SK-N-MC (cell line): ENCODE results near the gene ATOSB.
A peak's percentile ranks its signal among the peaks of the same experiment; 100 is the strongest.
"Not testable (repeated sequence)": the region's sequence is repeated elsewhere in the genome, so short reads cannot be mapped to it uniquely, and the experiment has no call there.

Experiments
- DNase-seq: peaks from one replicate; pipeline ENCODE4 v3.0.0-alpha.2; 2011; ENCODE audit warnings: low read depth, low spot score
- H3K27ac ChIP-seq: fragments of 200-600 bp; sonication (generic); 2 replicates; pipeline ENCODE4 v1.5.1; 2016; ENCODE audit warnings: mixed run types
- H3K36me3 ChIP-seq: fragments of 200-600 bp; sonication (generic); 2 replicates; pipeline ENCODE4 v1.6.1; 2017; ENCODE audit warnings: antibody characterized with exemption, low read length, mixed read lengths; ENCODE audit not compliant: insufficient read depth
- H3K4me3 ChIP-seq: fragments of 200-600 bp; sonication (generic); 2 replicates; pipeline ENCODE4 v1.5.1; 2016
- H3K9ac ChIP-seq: fragments of 200-600 bp; sonication (generic); 2 replicates; pipeline ENCODE4 v1.8.0; 2017; ENCODE audit warnings: mixed run types, mixed read lengths; ENCODE audit not compliant: insufficient read length
- H3K9me3 ChIP-seq: fragments of 200-600 bp; sonication (generic); 2 replicates; pipeline ENCODE4 v1.6.1; 2017; ENCODE audit warnings: low read depth, mild to moderate bottlenecking, antibody characterized with exemption, low read length, moderate library complexity, mixed read lengths
- EZH2 ChIP-seq: fragments of 200-600 bp; sonication (generic); IDR thresholded peaks from one replicate; pipeline ENCODE4 v1.6.1; 2017; ENCODE audit warnings: antibody characterized with exemption
- FOXP2 ChIP-seq: optimal IDR thresholded peaks from 2 replicates; pipeline ENCODE3; 2011; ENCODE audit warnings: mild to moderate bottlenecking, moderate library complexity; ENCODE audit not compliant: insufficient read depth; ENCODE audit errors: extremely low read length, control extremely low read depth
- POLR2AphosphoS5 ChIP-seq: IDR thresholded peaks from 2 replicates; pipeline ENCODE4 v1.6.1; 2012; ENCODE audit warnings: mild to moderate bottlenecking, low read depth, low read length, borderline replicate concordance

Gene ATOSB

DNA sequence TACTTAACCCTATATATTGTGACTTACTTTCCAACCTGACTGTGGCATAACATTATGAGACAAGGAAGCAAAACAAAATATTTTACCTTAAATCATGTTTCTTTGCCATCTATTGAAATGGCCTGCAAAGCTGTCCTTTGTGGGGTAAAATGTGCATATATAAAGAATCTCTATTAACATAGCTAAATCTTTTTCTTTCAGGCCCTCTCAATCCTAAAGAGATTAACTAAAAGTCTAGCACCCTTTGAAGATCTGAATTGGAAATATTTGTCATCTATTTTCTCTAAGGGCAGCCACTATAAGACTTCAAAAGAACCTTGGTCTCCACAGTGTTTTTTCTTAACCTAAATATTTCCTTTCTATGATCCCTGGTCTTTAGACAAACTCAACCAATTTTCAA lies 41.1 kb upstream of the ATOSB start:
- TF ChIP-seq FOXP2, result no peak
- DNase-seq, result no peak
- H3K9me3 ChIP-seq, result no peaks in the 10 kb centered on the region
- H3K27ac ChIP-seq, result no peak overlapping the region
- H3K36me3 ChIP-seq, result no peaks in the 10 kb centered on the region
- no peak overlapping the region for H3K9ac ChIP-seq
- no peak overlapping the region for H3K4me3 ChIP-seq

DNA sequence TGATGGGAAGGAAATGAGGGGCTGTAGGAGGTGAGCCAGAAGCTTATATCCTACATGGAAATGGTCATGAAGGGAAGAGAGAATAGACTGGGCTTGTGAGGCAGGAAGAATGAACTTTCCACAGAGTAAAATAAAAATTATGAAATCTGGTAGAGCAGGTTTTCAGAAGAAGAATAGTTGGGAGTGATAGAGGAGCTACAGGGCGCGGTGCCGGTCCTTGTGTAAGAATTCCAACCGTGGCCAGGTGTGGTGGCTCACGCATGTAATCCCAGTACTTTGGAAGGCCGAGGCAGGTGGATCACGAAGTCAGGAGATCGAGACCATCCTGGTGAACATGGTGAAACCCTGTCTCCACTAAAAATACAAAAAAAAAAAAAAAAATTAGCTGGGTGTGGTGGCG lies 37.3 kb upstream of the ATOSB start:
- Histone ChIP-seq H3K36me3 (no peaks in the 10 kb centered on the region), H3K4me3 (no peak overlapping the region), H3K9ac (no peak overlapping the region), H3K9me3 (no peaks in the 10 kb centered on the region), H3K27ac (no peak overlapping the region)
- DNase-seq, result no peak
- TF ChIP-seq EZH2, result no peak
- no peak for TF ChIP-seq POLR2AphosphoS5
- no peak for TF ChIP-seq FOXP2

DNA sequence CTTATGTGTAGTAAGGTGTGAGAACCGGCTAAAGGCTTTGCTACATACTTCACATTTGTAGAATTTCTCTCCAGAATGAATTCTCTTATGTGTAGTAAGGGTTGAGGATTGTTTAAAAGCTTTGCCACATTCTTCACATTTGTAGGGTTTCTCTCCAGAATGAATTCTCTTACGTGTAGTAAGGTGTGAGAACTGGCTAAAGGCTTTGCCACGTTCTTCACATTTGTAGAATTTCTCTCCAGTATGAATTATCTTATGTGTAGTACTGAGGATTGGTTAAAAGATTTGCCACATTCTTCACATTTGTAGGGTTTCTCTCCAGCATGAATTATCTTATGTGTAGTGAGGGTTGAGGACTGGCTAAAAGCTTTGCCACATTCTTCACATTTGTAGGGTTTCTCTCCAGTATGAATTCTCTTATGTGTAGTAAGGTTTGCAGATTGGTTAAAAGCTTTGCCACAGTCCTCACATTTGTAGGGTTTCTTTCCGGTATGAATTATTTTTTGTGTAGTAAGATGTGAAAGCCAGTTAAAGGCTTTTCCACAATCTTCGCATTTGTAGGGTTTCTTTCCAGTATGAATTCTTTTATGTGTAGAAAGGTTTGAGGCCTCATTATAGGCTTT lies 32.4 kb upstream of the ATOSB start:
- H3K4me3 ChIP-seq, DNase-seq, H3K9me3 ChIP-seq, H3K9ac ChIP-seq, H3K36me3 ChIP-seq, H3K27ac ChIP-seq: not testable (repeated sequence)

DNA sequence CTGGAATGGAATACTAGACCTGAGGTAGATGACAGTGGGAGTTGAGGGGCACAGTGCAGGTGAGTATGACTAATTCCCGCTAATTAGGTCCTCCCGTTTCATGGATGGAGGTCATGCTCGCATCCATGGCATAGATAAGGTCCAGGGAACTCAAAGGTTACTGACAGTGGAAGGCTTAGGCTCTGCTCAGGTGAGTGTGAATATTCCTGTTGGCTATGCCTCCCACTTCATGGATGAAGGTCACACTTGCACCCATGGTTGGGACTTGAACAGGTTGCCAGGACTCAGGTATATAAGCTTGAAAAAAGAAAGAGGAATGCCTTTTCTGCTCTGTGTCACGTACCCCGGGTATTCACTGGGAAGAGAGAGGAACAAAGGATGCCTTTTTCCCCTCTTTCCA lies 26.4 kb upstream of the ATOSB start:
- no peak for TF ChIP-seq EZH2
- TF ChIP-seq POLR2AphosphoS5, result no peak
- TF ChIP-seq FOXP2, result no peak
- H3K9ac ChIP-seq, result no peak overlapping the region
- no peak overlapping the region for H3K4me3 ChIP-seq
- DNase-seq, result no peak
- H3K36me3 ChIP-seq, result no peaks in the 10 kb centered on the region
- no peak overlapping the region for H3K27ac ChIP-seq
- no peaks in the 10 kb centered on the region for H3K9me3 ChIP-seq

GRCh38 chr9:35140093-35140492 lies 24.4 kb upstream of the ATOSB start:
- TF ChIP-seq FOXP2 (no peak), POLR2AphosphoS5 (no peak), EZH2 (no peak)
- DNase-seq, result no peak
- H3K27ac ChIP-seq, result no peak overlapping the region
- H3K4me3 ChIP-seq, result no peak overlapping the region
- H3K9me3 ChIP-seq, result no peaks in the 10 kb centered on the region
- H3K9ac ChIP-seq, result no peak overlapping the region
- no peaks in the 10 kb centered on the region for H3K36me3 ChIP-seq

DNA sequence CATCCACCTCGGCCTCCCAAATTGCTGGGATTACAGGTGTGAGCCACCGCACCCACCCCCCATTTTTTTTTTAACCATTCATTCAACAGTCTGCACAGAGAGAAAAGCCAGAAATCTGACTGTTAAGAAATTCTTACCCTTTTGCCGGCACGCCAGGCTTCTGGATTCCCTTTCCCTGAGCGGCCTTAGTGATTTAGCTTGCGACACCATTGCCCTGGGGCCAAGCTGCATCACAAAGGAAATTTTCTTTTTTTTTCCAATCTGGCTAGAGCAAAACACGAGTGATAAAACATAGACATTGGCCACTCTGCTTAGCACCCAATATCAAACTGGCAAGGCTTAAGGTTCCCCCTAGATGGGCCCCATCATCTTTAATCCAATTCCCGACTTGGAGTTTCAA lies 21.2 kb upstream of the ATOSB start:
- Histone ChIP-seq H3K4me3 (no peak overlapping the region), H3K9me3 (no peaks in the 10 kb centered on the region), H3K27ac (no peak overlapping the region), H3K9ac (no peak overlapping the region), H3K36me3 (no peaks in the 10 kb centered on the region)
- DNase-seq, result no peak
- TF ChIP-seq EZH2, result no peak
- no peak for TF ChIP-seq FOXP2
- TF ChIP-seq POLR2AphosphoS5, result no peak

GRCh38 chr9:35135988-35136387 lies 20.3 kb upstream of the ATOSB start:
- no peak for TF ChIP-seq EZH2
- no peak for TF ChIP-seq POLR2AphosphoS5
- no peak for TF ChIP-seq FOXP2
- no peaks in the 10 kb centered on the region for H3K9me3 ChIP-seq
- DNase-seq, result no peak
- no peak overlapping the region for H3K9ac ChIP-seq
- H3K27ac ChIP-seq, result no peak overlapping the region
- H3K4me3 ChIP-seq, result no peak overlapping the region
- no peaks in the 10 kb centered on the region for H3K36me3 ChIP-seq

DNA sequence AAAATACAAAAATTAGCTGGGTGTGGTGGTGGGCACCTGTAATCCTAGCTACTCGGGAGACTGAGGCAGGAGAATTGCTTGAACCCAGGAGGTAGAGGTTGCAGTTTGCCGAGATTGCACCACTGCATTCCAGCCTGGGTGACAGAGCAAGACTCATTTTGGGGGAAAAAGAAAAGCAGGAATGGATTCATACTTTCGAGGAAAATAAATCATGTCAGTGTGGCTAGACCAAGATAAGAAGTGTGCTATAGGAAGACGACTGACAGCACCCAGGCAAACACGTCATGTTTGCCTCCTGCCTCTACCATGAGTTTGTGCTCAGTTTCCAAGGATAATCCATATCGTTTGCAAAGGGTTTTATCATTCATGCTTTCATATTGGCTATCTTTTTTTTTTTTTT lies 19.3 kb upstream of the ATOSB start:
- no peak for DNase-seq
- no peaks in the 10 kb centered on the region for H3K36me3 ChIP-seq
- H3K27ac ChIP-seq, result no peak overlapping the region
- H3K9me3 ChIP-seq, result no peaks in the 10 kb centered on the region
- no peak overlapping the region for H3K9ac ChIP-seq
- H3K4me3 ChIP-seq, result no peak overlapping the region
- TF ChIP-seq FOXP2 (no peak), EZH2 (no peak), POLR2AphosphoS5 (no peak)

- peak; percentile 87 for DNase-seq
- Histone ChIP-seq H3K36me3 (no peaks in the 10 kb centered on the region), H3K27ac (no peak overlapping the region), H3K9me3 (no peaks in the 10 kb centered on the region), H3K4me3 (peak overlapping the region; percentile 85), H3K9ac (peak overlapping the region; percentile 51)
- no peak for TF ChIP-seq EZH2
These were observed 1.4 kb upstream of the ATOSB start for GRCh38 chr9:35116898-35117551.

DNA sequence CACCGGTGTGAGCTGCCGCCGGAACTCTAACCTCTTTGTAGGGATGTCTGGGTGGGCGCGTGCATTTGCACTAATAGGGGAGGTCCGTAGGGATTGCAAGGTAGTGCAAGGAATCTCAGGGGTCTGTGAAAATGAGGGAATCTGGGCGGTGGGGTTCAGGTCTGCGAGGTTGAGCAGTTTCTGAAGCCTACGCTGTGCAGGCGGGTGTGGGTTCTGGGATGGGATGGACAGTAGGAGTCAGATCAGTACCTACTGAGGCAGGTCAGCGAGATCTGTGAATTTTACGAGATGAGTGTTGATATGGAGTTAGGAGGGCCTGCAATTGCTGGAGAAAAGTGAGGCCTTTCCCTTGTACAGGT lies 856 bp upstream of the ATOSB start:
- no peak for DNase-seq
- Histone ChIP-seq H3K9ac (no peak overlapping the region), H3K36me3 (no peaks in the 10 kb centered on the region), H3K27ac (peak overlapping the region; percentile 50; the same call in 1 of the 2 replicates), H3K9me3 (no peaks in the 10 kb centered on the region), H3K4me3 (peak overlapping the region; percentile 85)
- no peak for TF ChIP-seq EZH2
- TF ChIP-seq FOXP2, result no peak
- TF ChIP-seq POLR2AphosphoS5, result no peak
